GM18505 (cell line): ENCODE measurements around the gene OLA1.

Source experiments
- ATAC-seq: cut with Tn5 transposase; IDR thresholded peaks from one replicate; pipeline ENCODE4 v1.9.1; 2021; ENCODE audit not compliant: unreplicated experiment
- POLR2A ChIP-seq: IDR thresholded peaks from 4 replicates; pipeline ENCODE4 v1.6.1; 2011; ENCODE audit warnings: borderline replicate concordance; ENCODE audit not compliant: insufficient read depth, insufficient read length; ENCODE audit errors: extremely low read depth

OLA1 gene

GRCh38 chr2:174208026-174208425, 40.3 kb downstream of the OLA1 start:
- no peak for TF ChIP-seq POLR2A
- no peak for ATAC-seq

- no peak for TF ChIP-seq POLR2A
- ATAC-seq: no peak
Measured at GRCh38 chr2:174205562-174205961, 42.8 kb downstream of the OLA1 start.

GRCh38 chr2:174202188-174202587, 46.1 kb downstream of the OLA1 start:
- TF ChIP-seq POLR2A: no peak

GRCh38 chr2:174198846-174199564, 49.3 kb downstream of the OLA1 start:
- no peak for ATAC-seq
- no peak for TF ChIP-seq POLR2A

More at GRCh38 chr2:174202188-174202587, 46.1 kb downstream of the OLA1 start:
- ATAC-seq: no peak

GRCh38 chr2:174195253-174195652, 53.1 kb downstream of the OLA1 start:
- TF ChIP-seq POLR2A: no peak
- no peak for ATAC-seq

- no peak for TF ChIP-seq POLR2A
- no peak for ATAC-seq
Measured at GRCh38 chr2:174193737-174194136, 54.6 kb downstream of the OLA1 start.

- TF ChIP-seq POLR2A: no peak
- no peak for ATAC-seq
Measured at GRCh38 chr2:174192664-174193063, 55.7 kb downstream of the OLA1 start.

GRCh38 chr2:174191342-174192074, 56.8 kb downstream of the OLA1 start:
- TF ChIP-seq POLR2A: no peak
- no peak for ATAC-seq

- no peak for ATAC-seq
- no peak for TF ChIP-seq POLR2A
Measured at GRCh38 chr2:174184915-174185314, 63.4 kb downstream of the OLA1 start.

GRCh38 chr2:174184504-174184903, 63.8 kb downstream of the OLA1 start:
- no peak for ATAC-seq
- TF ChIP-seq POLR2A: no peak

GRCh38 chr2:174183076-174183475, 65.3 kb downstream of the OLA1 start:
- no peak for ATAC-seq
- TF ChIP-seq POLR2A: no peak

- TF ChIP-seq POLR2A: no peak
- ATAC-seq: no peak
Measured at GRCh38 chr2:174181368-174181767, 67.0 kb downstream of the OLA1 start.

GRCh38 chr2:174180726-174181236, 67.6 kb downstream of the OLA1 start:
- TF ChIP-seq POLR2A: no peak
- ATAC-seq: no peak
